CD4-positive, alpha-beta T cell (primary cell): ENCODE measurements around the gene EPSTI1. TPM values are rescaled to one million over a fixed set of nuclear protein-coding genes. Genes with fewer than 3 reads are reported as not detected.

Source experiments
- ATAC-seq: fragments of 200-7000 bp; cut with Tn5 transposase; one replicate; pipeline ENCODE4 v1.10.0; 2022; ENCODE audit warnings: mild to moderate bottlenecking; ENCODE audit not compliant: poor library complexity
- CTCF ChIA-PET: fragments of 350-600 bp; sonication (Branson Sonifier 250); formaldehyde crosslinking; loops from one replicate; lab custom pipeline; 2021; ENCODE audit warnings: antibody characterized with exemption, inconsistent platforms; lab: Charles Lee
- POLR2A ChIA-PET: fragments of 350-600 bp; sonication (Branson Sonifier 250); formaldehyde crosslinking; loops from one replicate; lab custom pipeline; 2021; ENCODE audit warnings: antibody characterized with exemption, inconsistent platforms; lab: Charles Lee
- DNase-seq, 14 experiments: peaks; one replicate each; pipeline ENCODE4 v3.0.0-alpha.2; 2013 to 2020; ENCODE audit warnings: mixed read lengths in 2 of 14
- H3K27ac ChIP-seq, 2 donors: one replicate each; pipeline versions ENCODE4 v1.5.1 to v1.7.0; 2013; ENCODE audit warnings: low read length in 2 of 2, low read depth in 1 of 2, mild to moderate bottlenecking in 1 of 2
- H3K27me3 ChIP-seq, 2 experiments: 1 replicate in 1 of 2; 2 replicates in 1 of 2; pipeline versions ENCODE4 v1.6.1 to v1.7.0; 2013; ENCODE audit warnings: low read length in 2 of 2, control low read depth in 1 of 2, mild to moderate bottlenecking in 1 of 2, moderate library complexity in 1 of 2; ENCODE audit not compliant: insufficient read depth in 2 of 2, control insufficient read depth in 1 of 2
- H3K36me3 ChIP-seq: one replicate; pipeline ENCODE4 v1.6.1; 2013; ENCODE audit warnings: low read length, control low read depth; ENCODE audit not compliant: insufficient read depth
- H3K4me1 ChIP-seq: one replicate; pipeline ENCODE4 v1.6.1; 2013; ENCODE audit warnings: low read length, control low read depth; ENCODE audit not compliant: insufficient read depth
- H3K4me3 ChIP-seq: one replicate; pipeline ENCODE4 v1.5.1; 2013; ENCODE audit warnings: mild to moderate bottlenecking, low read length, moderate library complexity
- H3K9me3 ChIP-seq, 2 experiments: 1 replicate in 1 of 2; 2 replicates in 1 of 2; pipeline versions ENCODE4 v1.6.1 to v1.7.0; 2013; ENCODE audit warnings: low read length in 2 of 2, mild to moderate bottlenecking in 2 of 2, control low read depth in 1 of 2, moderate library complexity in 1 of 2; ENCODE audit not compliant: control insufficient read depth in 1 of 2, insufficient read depth in 1 of 2
- H3K27ac Mint-ChIP-seq: one replicate; pipeline ENCODE4 v1.8.0; 2020; ENCODE audit warnings: mixed read lengths
- H3K27me3 Mint-ChIP-seq: one replicate; pipeline ENCODE4 v1.8.0; 2021; ENCODE audit warnings: mixed read lengths
- H3K36me3 Mint-ChIP-seq: one replicate; pipeline ENCODE4 v1.8.0; 2021; ENCODE audit warnings: low read depth, mixed read lengths
- H3K4me1 Mint-ChIP-seq: one replicate; pipeline ENCODE4 v1.8.0; 2021; ENCODE audit warnings: low read depth, mixed read lengths
- H3K4me3 Mint-ChIP-seq: one replicate; pipeline ENCODE4 v1.8.0; 2020; ENCODE audit warnings: mild to moderate bottlenecking, mixed read lengths
- H3K9me3 Mint-ChIP-seq: one replicate; pipeline ENCODE4 v1.8.0; 2020; ENCODE audit warnings: mixed read lengths
- intact Hi-C, 2 experiments: fragments of 100-400 bp; cut with DNase I in 1 of 2; cut with micrococcal nuclease in 1 of 2; formaldehyde crosslinking; loops; one replicate each; pipeline versions ENCODE4 v1.15.1 to v1.9.0; 2023 to 2025; cut with DNase I, micrococcal nuclease
- total RNA-seq, 174 experiments: library from RNA in 2 of 174; stranded (reverse) in 2 of 174; gene quantifications; one replicate each; pipeline ENCODE4 v1.2.3 and lab custom pipeline; 2021 to 2026
- TF ChIP-seq, protein P1 (sequence below): fragments of 200-600 bp; IDR thresholded peaks from one replicate; pipeline ENCODE4 v1.8.0; 2022; ENCODE audit warnings: antibody characterized with exemption, mild to moderate bottlenecking

Gene EPSTI1
- total RNA-seq, 2 experiments from 2014 or later = 23.5 to 24.5 TPM

DNA sequence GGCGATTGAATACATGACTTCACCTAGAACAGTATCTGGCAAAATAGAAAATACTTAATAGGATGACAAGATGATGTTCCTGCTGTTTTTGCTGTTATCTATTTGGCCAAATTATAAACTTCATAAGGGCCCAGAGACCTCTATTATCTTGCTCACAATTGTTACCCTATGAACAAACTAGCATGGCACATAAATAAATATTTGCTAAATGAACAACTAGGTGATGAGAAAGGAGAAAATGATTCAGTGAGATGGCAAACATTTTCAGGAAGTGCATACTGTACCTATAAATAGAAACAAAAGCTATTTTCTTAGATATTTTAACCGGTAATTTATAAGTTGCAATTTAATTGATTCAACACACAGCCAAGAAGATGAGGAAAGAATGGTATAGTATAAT is 132.3 kb downstream of the EPSTI1 start:
- H3K36me3 ChIP-seq = no peaks in the 10 kb centered on the region
- ATAC-seq (no peak), DNase-seq (no peak)
- TF ChIP-seq, protein P1, sequence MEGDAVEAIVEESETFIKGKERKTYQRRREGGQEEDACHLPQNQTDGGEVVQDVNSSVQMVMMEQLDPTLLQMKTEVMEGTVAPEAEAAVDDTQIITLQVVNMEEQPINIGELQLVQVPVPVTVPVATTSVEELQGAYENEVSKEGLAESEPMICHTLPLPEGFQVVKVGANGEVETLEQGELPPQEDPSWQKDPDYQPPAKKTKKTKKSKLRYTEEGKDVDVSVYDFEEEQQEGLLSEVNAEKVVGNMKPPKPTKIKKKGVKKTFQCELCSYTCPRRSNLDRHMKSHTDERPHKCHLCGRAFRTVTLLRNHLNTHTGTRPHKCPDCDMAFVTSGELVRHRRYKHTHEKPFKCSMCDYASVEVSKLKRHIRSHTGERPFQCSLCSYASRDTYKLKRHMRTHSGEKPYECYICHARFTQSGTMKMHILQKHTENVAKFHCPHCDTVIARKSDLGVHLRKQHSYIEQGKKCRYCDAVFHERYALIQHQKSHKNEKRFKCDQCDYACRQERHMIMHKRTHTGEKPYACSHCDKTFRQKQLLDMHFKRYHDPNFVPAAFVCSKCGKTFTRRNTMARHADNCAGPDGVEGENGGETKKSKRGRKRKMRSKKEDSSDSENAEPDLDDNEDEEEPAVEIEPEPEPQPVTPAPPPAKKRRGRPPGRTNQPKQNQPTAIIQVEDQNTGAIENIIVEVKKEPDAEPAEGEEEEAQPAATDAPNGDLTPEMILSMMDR = no peak
- Mint-ChIP-seq H3K4me3 (no peak overlapping the region), H3K4me1 (no peaks in the 10 kb centered on the region), H3K9me3 (no peaks in the 10 kb centered on the region), H3K27ac (no peak overlapping the region), H3K36me3 (no peaks in the 10 kb centered on the region), H3K27me3 (peaks cover 9% of the 10 kb centered on the region)
- H3K9me3 ChIP-seq = no peaks in the 10 kb centered on the region
- H3K27ac ChIP-seq = no peak overlapping the region
- intact Hi-C loops = no loop called here
- H3K27me3 ChIP-seq = no peaks in the 10 kb centered on the region
- H3K4me1 ChIP-seq = no peaks in the 10 kb centered on the region
- H3K4me3 ChIP-seq = no peak overlapping the region
- ChIA-PET POLR2A (no interaction called here), CTCF (interaction anchor here (0.9 to 1.2 kb wide), 2 partner anchors 9 to 14 kb away, joined by 3 read pairs; no protein-coding TSS in a partner anchor)

DNA sequence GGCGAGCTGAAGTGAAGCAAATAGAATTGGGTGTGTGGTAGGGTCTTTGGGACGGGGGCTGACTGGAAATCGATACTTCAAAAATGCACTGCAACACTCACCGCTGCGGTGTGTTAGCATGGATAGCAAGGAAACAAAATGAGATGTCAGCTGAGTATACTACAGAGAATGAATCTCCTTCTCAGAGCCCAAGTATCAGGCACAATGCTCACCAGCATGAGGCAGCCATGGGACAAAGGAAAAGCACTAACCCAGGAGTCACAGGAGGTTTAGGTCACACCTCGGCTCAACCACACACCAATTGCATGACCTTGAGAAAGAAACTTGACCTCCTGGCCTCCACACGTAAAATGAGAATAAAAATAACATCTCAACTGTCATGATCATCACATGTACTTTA is 136.6 kb downstream of the EPSTI1 start:
- Mint-ChIP-seq H3K27me3 (peaks cover 14% of the 10 kb centered on the region), H3K9me3 (no peaks in the 10 kb centered on the region), H3K36me3 (no peaks in the 10 kb centered on the region), H3K4me3 (no peak overlapping the region), H3K27ac (no peak overlapping the region), H3K4me1 (no peaks in the 10 kb centered on the region)
- Histone ChIP-seq H3K27me3 (no peaks in the 10 kb centered on the region), H3K4me1 (no peaks in the 10 kb centered on the region), H3K9me3 (no peaks in the 10 kb centered on the region), H3K4me3 (no peak overlapping the region), H3K36me3 (no peaks in the 10 kb centered on the region), H3K27ac (no peak overlapping the region)
- TF ChIP-seq, protein P1 = no peak
- ATAC-seq (no peak), DNase-seq (no peak)
- ChIA-PET CTCF (no interaction called here), POLR2A (no interaction called here)
- intact Hi-C loops = no loop called here

DNA sequence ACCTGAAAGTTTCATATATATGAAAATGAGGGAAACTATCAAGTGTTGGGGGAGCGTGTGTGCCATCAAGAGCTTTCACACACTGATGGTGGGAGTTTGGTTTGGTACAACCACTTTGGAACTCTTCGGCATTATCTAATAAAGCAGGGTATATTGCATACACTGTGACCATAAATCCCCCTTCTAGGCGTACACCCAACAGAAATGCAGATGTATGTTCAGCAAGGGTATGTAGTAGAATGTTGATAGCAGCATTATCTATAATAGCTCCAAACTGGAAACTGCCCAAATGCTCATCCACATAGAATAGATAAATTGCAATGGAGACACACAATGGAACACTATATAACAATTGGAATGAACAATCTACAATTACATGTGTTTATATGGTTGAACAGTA is 139.9 kb downstream of the EPSTI1 start:
- Histone ChIP-seq H3K27me3 (no peaks in the 10 kb centered on the region), H3K36me3 (no peaks in the 10 kb centered on the region), H3K27ac (no peak overlapping the region), H3K9me3 (no peaks in the 10 kb centered on the region), H3K4me1 (no peaks in the 10 kb centered on the region), H3K4me3 (no peak overlapping the region)
- Mint-ChIP-seq H3K27ac (no peak overlapping the region), H3K4me1 (no peaks in the 10 kb centered on the region), H3K9me3 (no peaks in the 10 kb centered on the region), H3K36me3 (no peaks in the 10 kb centered on the region), H3K4me3 (no peak overlapping the region), H3K27me3 (peaks cover 14% of the 10 kb centered on the region)
- CTCF ChIA-PET = no interaction called here
- intact Hi-C loops = no loop called here
- DNase-seq (no peak), ATAC-seq (no peak)
- POLR2A ChIA-PET = no interaction called here
- TF ChIP-seq, protein P1 = no peak
